Activated naive CD4-positive, alpha-beta T cell treated with Interleukin-2 at 50 U/mL for 16 hours (primary cell): ENCODE results near the gene TBX2.
A peak's percentile ranks its signal among the peaks of the same experiment; 100 is the strongest.

Source experiments
- DNase-seq: peaks from one replicate; pipeline ENCODE4 v3.0.0-alpha.2; 2020

TBX2 gene

GRCh38 chr17:61388561-61389356 lies 10.9 kb upstream of the TBX2 start:
- DNase-seq = no peak

DNA sequence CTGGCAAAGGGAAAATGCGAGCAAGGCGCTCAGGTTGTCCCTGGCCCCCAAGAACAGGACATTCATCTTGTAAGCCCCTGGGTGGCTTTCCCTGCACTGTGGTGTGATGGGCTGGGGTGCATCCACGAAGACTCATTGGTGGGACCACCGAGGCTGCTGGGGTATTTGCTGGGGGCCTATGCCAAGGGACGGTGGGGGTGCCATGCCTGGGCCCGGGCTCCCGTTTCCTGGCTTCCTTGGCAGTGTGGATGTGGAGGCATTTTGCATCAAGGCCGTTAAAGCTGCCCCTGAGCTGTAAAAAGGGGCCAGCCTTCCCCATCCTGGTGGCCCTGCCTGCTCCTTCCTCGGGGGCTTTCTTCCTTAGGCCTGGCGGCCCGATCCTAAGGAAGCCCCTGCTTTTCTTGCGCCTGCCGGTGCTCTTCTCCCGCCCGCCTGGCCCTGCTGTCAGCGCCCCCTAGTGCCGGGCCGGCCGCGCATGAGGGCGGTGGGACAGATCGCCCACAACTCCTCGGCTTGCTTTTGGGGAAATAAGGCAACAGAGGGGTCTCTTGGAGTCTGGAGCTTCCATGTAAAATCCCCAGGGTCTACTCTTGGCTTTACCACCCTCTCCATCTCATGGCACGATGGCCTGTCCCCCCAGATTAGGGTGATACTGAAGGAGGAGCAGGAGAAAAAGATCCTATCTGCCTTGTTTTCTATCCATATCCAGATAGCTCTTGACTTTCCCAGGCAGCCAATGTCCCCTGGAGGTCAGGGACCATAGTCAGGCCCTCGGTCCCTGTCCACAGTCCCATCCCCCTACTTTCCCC lies 9.8 kb upstream of the TBX2 start:
- DNase-seq = peak; percentile 50

DNA sequence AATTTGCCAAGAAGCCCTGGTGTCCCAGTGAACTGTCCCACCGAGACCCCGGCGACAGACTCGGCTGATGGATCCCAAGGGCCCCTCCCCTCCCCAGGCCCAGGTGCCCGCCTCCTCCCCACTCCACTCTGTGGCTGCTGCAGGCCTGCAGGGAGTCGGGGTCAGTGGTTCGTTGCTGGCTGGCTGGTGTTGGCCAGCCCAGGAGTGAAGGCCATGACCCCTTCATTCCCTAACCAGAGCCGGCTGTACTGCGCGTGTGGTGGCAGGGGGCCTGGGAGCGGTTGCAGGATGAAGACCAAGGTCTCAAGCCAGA lies 9.2 kb upstream of the TBX2 start:
- DNase-seq = no peak

DNA sequence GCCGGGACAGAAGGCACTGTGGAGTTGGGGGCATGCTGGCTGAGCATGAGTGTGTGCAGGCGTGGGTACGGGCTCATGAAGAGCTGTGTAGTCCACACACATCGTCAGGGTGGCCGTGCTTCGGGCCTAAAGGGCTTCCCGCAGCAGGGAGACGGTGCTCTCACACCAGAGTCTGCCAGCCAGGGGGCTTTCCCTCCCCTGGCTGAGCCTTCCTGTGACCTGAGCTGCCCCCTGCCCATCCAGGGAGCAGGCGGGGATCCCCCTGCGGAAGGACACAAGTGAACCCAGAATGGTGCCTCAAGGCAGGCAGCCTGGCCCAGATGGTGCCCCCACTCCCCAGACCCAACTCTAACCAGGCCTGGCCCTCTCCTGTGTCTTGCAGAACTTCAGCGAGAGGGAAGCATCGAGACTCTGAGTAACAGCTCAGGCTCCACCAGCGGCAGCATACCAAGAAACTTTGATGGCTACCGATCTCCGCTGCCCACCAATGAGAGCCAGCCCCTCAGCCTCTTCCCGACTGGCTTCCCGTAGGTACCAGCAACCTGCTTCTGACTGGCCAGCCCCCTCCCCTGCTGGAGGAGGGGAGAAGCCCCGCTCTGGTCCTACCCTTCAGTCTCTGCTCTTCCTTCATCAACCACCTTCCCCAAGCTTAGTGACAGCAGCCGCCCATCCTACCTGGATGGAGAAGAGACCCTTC lies 7.9 kb upstream of the TBX2 start:
- no peak for DNase-seq

- DNase-seq = no peak
Observed at GRCh38 chr17:61392679-61393078, 7.0 kb upstream of the TBX2 start.

GRCh38 chr17:61393550-61393903 lies 6.1 kb upstream of the TBX2 start:
- DNase-seq = no peak

DNA sequence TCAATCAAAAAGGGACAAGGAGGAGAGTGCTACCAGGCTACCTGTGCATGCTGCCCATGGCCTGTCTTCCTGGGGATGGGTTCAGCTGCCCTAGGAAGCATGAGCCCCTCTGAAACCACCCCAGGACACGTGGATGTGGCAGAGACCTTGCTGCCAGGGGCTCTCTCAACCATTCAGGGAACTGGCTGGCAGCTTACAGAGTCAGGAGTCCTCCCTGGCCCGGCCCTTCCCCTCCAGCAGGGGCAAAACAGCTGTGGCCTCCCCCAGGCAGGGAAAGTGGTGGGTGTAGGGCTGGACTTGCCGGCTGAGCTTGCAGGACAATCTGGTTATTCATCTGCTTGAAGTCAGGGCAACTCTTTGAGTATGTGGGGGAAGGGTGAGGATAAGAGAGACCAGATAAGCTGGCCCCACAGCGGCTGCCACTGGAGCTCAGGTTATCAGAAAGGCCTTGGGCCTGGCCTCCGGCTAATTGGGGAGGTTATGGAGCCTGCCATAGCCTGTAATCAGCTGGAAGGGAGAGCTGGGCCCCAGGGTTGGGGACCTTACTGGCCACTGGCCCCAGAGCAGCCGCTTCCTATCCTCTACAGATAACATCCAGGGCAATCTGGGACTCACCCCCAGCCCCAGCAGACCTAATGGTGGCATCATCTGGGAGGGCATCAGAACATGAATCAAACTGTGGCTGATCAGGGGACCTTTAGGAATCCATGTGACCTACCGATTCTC lies 5.6 kb upstream of the TBX2 start:
- no peak for DNase-seq

GRCh38 chr17:61394630-61395408 lies 4.8 kb upstream of the TBX2 start:
- no peak for DNase-seq

- DNase-seq = no peak
Observed at GRCh38 chr17:61395409-61395982, 4.1 kb upstream of the TBX2 start.

- DNase-seq = no peak
Observed at GRCh38 chr17:61395983-61396585, 3.6 kb upstream of the TBX2 start.

GRCh38 chr17:61396586-61397085 lies 3.0 kb upstream of the TBX2 start:
- no peak for DNase-seq

GRCh38 chr17:61397086-61397842 lies 2.4 kb upstream of the TBX2 start:
- no peak for DNase-seq

DNA sequence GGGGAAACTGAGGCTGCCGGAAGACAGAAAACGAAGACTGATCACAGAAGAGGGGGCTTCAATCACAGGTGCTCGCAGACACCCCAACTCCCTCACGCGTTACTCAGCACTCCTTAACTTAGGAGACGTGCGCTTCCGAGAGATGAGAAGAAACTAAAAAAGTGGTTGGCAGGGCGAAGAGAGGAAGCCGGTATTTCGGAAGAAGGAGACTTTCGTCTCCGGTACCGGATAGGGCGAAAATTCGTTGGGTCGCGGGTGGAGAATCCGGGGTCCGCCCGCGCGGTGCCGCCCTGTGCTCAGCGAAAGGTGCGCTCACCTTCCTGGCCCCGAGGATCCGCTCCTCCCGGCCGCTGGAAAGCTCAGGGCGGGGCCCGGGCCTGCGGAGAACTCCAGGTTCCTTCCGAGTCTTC lies 917 bp upstream of the TBX2 start:
- no peak for DNase-seq

- DNase-seq = no peak
Observed at GRCh38 chr17:61400066-61400716, 548 bp downstream of the TBX2 start.

DNA sequence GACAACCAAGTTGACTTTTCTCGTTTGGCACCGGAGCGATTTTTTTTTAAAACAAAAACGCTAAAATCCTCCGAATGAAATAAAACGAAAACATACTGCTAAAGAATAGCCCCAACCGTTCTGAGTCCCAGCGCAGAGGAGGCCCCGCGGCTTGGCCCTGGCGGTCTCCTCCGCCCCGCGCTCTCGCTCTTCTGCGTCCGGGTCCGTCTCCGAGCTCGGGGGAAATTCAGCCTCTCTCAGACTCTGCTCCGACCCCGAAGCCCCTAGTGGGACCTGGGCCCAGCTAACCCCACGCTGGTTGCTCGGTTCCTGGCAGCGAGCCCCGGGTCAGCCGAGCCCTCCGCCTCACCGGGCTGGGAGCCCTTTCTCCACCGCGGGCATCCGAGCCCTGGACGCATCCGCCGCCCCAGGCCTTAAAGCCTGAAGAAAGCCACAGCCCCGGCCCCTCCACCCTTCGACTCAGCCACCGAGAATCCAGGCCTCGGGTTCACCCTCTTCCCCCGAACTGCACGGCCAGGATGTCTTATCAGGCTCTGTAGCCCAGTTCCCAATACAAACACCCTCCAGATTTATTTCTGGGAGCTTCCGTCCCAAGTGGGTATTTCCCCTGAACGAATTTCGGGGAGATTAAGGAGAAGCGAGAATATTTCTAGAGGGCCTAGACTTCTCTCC lies 1.2 kb downstream of the TBX2 start:
- no peak for DNase-seq

- no peak for DNase-seq
Observed at GRCh38 chr17:61401389-61402072, 1.9 kb downstream of the TBX2 start.

GRCh38 chr17:61402073-61402541 lies 2.5 kb downstream of the TBX2 start:
- DNase-seq = no peak

DNA sequence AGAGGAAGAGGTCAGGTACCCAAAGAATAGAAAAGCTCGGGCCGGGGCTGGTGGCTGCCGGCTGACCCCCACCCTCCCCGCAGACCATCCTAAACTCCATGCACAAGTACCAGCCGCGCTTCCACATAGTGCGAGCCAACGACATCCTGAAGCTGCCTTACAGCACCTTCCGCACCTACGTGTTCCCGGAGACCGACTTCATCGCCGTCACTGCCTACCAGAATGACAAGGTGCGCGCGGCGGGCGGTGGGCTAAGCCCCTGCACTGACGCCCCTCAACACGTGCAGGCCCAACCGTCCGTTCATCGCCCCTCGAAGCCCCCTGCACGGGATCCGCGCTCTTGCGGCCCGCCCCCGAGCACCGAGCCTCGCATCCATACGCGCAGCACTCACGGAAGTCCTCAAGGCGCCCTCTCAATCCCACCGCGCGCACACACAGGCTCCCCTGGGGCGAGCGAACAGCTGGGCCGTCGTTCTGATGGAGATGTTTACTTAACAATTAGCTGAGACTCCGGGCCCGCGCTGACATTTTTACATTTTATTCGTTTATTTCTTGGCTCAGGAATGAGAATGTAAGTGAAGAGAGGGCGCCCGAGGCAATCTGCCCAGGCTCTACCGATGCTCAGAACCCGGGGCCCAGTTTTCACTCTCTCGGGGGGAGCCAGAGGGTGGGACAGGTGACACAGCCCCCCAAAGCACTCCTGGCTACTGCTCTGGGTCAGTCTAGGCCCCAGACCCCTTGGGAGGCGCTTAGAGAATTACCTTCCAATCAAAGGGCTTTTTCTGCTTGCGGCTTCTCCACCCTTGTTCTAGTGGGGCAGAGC lies 3.5 kb downstream of the TBX2 start:
- no peak for DNase-seq
